K562 (cell line): Measurements from ENCODE around the gene MARS1. TPM values are rescaled to one million over a fixed set of nuclear protein-coding genes. Genes with fewer than 3 reads are reported as not detected.

Experiments
- ADNP ChIP-seq: fragments of 200-800 bp; sonication (Bioruptor generic); IDR thresholded peaks from 2 replicates; pipeline ENCODE4 v1.6.1; 2016; ENCODE audit warnings: missing genetic modification characterization, missing compliant biosample characterization
- BRD4 ChIP-seq: fragments of 200-600 bp; sonication (generic); IDR thresholded peaks from 2 replicates; pipeline ENCODE4 v1.6.1; 2017; ENCODE audit warnings: inconsistent platforms
- COPS2 ChIP-seq: fragments of 450-650 bp; conservative IDR thresholded peaks from 2 replicates; pipeline ENCODE4 v1.6.1; 2016; ENCODE audit warnings: mild to moderate bottlenecking, moderate library complexity
- DIDO1 ChIP-seq: fragments of 450-650 bp; IDR thresholded peaks from 2 replicates; pipeline ENCODE4 v1.6.1; 2016; ENCODE audit warnings: low read depth, missing biosample characterization, missing genetic modification characterization
- DNMT1 ChIP-seq: fragments of 450-650 bp; IDR thresholded peaks from 2 replicates; pipeline ENCODE4 v1.6.1; 2016; ENCODE audit warnings: antibody characterized with exemption, mild to moderate bottlenecking
- E2F5 ChIP-seq: sonication (generic); formaldehyde crosslinking; IDR thresholded peaks from 2 replicates; pipeline ENCODE4 v1.8.0; 2022; ENCODE audit warnings: mild to moderate bottlenecking, missing genetic modification reagents
- GATA2 ChIP-seq: sonication (generic); formaldehyde crosslinking; IDR thresholded peaks from 2 replicates; pipeline ENCODE4 v1.4.0; 2020; ENCODE audit warnings: mild to moderate bottlenecking, missing genetic modification reagents
- IRF1 ChIP-seq: sonication (generic); formaldehyde crosslinking; IDR thresholded peaks from 2 replicates; pipeline ENCODE4 v1.8.0; 2022; ENCODE audit warnings: missing genetic modification reagents, mild to moderate bottlenecking, borderline replicate concordance
- NCOA4 ChIP-seq: fragments of 450-650 bp; IDR thresholded peaks from 2 replicates; pipeline ENCODE4 v1.6.1; 2018; ENCODE audit warnings: mild to moderate bottlenecking; ENCODE audit not compliant: partially characterized antibody
- SMC3 ChIP-seq: conservative IDR thresholded peaks from 2 replicates; pipeline ENCODE4 v1.6.1; 2011; ENCODE audit warnings: low read depth, low read length, improper control_type of control experiment; ENCODE audit not compliant: insufficient read depth
- polyA plus RNA-seq, 8 experiments: library from polyadenylated mRNA; depleted of rRNA in 4 of 8; stranded (reverse) in 5 of 8; unstranded in 3 of 8; fragments of >200 nt; fragmentation: Nextera tagmentation in 2 of 8; fragmentation: Illumina TruSeq in 1 of 8; extraction: Ambion mirVana in 2 of 8; extraction: Trizol in 1 of 8; gene quantifications; 2 replicates each; pipeline versions ENCODE4 v1.2.1 to v1.2.3, GENCODE V29; 2011 to 2014; ENCODE audit warnings: inconsistent platforms in 1 of 8, missing spikeins in 1 of 8
- total RNA-seq, 7 experiments: library from RNA; depleted of rRNA in 6 of 7; stranded (reverse); fragments of >200 nt in 6 of 7; fragmentation: Illumina TruSeq in 2 of 7; extraction: Trizol in 2 of 7; gene quantifications; 2 replicates each; pipeline versions ENCODE4 v1.2.1 to v1.2.3, GENCODE V29; 2011 to 2021; ENCODE audit warnings: low replicate concordance in 1 of 7
- TF ChIP-seq, protein P1 (sequence below), 2 experiments: fragments of 450-650 bp; IDR thresholded peaks; 2 replicates each; pipeline ENCODE4 v1.6.1; 2016; ENCODE audit warnings: mild to moderate bottlenecking in 2 of 2, borderline replicate concordance in 1 of 2, low read depth in 1 of 2, moderate library complexity in 1 of 2
- TF ChIP-seq, protein P2 (sequence below): sonication (generic); formaldehyde crosslinking; IDR thresholded peaks from 2 replicates; pipeline ENCODE4 v1.8.0; 2022; ENCODE audit warnings: missing genetic modification reagents, mild to moderate bottlenecking, borderline replicate concordance

MARS1 gene
- total and polyA plus RNA-seq, 9 of the 15 experiments (the other 6 are each of a cell fraction or from before 2014, with no cell fraction given): 117 to 382 (median 220) TPM

GRCh38 chr12:57547288-57548012 lies 59.6 kb downstream of the MARS1 start (continued):
- TF ChIP-seq, protein P1, sequence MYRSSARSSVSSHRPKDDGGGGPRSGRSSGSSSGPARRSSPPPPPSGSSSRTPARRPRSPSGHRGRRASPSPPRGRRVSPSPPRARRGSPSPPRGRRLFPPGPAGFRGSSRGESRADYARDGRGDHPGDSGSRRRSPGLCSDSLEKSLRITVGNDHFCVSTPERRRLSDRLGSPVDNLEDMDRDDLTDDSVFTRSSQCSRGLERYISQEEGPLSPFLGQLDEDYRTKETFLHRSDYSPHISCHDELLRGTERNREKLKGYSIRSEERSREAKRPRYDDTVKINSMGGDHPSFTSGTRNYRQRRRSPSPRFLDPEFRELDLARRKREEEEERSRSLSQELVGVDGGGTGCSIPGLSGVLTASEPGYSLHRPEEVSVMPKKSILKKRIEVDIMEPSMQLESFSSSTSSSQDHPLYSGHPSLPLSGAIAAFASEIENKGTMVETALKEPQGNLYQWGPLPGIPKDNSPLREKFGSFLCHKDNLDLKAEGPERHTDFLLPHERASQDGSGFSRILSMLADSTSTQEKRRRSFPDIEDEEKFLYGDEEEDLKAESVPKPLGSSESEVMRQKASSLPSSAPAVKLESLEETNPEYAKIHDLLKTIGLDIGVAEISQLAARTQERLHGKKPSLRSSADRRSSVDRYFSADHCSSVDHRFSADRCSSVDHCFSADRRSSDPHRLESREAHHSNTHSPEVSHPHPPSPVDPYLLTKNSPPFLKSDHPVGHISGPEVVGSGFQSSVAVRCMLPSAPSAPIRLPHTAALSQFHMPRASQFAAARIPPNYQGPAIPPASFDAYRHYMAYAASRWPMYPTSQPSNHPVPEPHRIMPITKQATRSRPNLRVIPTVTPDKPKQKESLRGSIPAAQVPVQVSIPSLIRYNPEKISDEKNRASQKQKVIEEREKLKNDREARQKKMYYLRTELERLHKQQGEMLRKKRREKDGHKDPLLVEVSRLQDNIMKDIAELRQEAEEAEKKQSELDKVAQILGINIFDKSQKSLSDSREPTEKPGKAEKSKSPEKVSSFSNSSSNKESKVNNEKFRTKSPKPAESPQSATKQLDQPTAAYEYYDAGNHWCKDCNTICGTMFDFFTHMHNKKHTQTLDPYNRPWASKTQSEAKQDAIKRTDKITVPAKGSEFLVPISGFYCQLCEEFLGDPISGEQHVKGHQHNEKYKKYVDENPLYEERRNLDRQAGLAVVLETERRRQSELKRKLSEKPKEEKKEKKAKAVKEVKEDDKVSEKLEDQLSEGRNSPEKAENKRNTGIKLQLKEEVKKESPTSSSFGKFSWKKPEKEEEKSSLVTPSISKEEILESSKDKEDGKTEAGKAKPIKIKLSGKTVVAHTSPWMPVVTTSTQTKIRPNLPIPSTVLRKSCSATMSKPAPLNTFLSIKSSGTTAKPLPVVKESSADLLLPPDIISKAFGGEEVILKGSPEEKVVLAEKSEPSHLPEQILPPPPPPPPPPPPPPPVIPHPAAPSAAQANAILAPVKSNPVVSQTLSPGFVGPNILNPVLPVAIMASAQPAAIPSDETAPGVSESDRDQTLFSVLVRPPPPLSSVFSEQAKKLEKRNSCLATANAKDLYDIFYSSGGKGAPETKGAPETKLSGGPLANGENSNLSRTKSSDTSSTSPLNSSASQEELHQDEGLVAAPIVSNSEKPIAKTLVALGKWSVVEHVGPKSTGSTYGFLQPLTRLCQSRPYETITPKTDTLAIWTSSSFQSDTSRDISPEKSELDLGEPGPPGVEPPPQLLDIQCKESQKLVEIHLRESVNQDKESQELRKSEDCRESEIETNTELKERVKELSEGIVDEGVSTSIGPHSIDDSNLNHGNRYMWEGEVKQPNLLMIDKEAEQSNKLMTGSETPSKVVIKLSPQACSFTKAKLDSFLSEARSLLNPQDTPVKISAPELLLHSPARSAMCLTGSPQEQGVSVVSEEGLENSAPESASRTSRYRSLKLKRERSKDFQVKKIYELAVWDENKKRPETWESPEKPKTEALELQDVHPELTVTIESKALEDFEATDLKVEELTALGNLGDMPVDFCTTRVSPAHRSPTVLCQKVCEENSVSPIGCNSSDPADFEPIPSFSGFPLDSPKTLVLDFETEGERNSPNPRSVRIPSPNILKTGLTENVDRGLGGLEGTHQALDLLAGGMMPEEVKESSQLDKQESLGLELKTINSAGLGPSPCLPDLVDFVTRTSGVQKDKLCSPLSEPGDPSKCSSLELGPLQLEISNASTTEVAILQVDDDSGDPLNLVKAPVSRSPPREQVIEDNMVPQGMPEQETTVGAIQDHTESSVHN (IDR thresholded peaks at IDR 0.05; ENCODE audit: borderline replicate concordance in 1 of 2, low read depth in 1 of 2): no peak
- TF ChIP-seq DNMT1: no peak
- no peak for TF ChIP-seq ADNP (tag)
- no peak for TF ChIP-seq DIDO1 (tag)
- no peak for TF ChIP-seq SMC3
- no peak for TF ChIP-seq BRD4
- no peak for TF ChIP-seq IRF1
- TF ChIP-seq, protein P2, sequence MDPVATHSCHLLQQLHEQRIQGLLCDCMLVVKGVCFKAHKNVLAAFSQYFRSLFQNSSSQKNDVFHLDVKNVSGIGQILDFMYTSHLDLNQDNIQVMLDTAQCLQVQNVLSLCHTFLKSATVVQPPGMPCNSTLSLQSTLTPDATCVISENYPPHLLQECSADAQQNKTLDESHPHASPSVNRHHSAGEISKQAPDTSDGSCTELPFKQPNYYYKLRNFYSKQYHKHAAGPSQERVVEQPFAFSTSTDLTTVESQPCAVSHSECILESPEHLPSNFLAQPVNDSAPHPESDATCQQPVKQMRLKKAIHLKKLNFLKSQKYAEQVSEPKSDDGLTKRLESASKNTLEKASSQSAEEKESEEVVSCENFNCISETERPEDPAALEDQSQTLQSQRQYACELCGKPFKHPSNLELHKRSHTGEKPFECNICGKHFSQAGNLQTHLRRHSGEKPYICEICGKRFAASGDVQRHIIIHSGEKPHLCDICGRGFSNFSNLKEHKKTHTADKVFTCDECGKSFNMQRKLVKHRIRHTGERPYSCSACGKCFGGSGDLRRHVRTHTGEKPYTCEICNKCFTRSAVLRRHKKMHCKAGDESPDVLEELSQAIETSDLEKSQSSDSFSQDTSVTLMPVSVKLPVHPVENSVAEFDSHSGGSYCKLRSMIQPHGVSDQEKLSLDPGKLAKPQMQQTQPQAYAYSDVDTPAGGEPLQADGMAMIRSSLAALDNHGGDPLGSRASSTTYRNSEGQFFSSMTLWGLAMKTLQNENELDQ (CRISPR knock-in tag): no peak
- no peak for TF ChIP-seq COPS2
- TF ChIP-seq GATA2 (CRISPR knock-in tag): no peak
- TF ChIP-seq NCOA4: no peak
- no peak for TF ChIP-seq E2F5 (CRISPR knock-in tag)
